H9 (cell line): ENCODE data around the gene ROBO1. TPM values are rescaled to one million over a fixed set of nuclear protein-coding genes. Genes with fewer than 3 reads are reported as not detected.

ENCODE experiments used
- DNase-seq: peaks from one replicate; pipeline ENCODE4 v3.0.0-alpha.2; 2017
- H2AFZ ChIP-seq: one replicate; pipeline ENCODE4 v1.6.1; 2013; ENCODE audit warnings: mild to moderate bottlenecking, low read length, control low read depth, moderate library complexity
- H2AK5ac ChIP-seq: 2 replicates; pipeline ENCODE4 v1.6.1; 2013; ENCODE audit warnings: low read length, control low read depth, mixed read lengths; ENCODE audit not compliant: insufficient read length
- H2BK120ac ChIP-seq: one replicate; pipeline ENCODE4 v1.6.1; 2013; ENCODE audit warnings: low read depth, mild to moderate bottlenecking, low read length, control low read depth, inconsistent platforms; ENCODE audit not compliant: poor library complexity, severe bottlenecking
- H2BK12ac ChIP-seq: 2 replicates; pipeline ENCODE4 v1.6.1; 2013; ENCODE audit warnings: low read length, control low read depth, mixed read lengths, low read depth; ENCODE audit not compliant: insufficient read length
- H2BK15ac ChIP-seq: 2 replicates; pipeline ENCODE4 v1.6.1; 2013; ENCODE audit warnings: low read depth, low read length, control low read depth
- H2BK20ac ChIP-seq: one replicate; pipeline ENCODE4 v1.6.1; 2013; ENCODE audit warnings: low read depth, mild to moderate bottlenecking, low read length, control low read depth, inconsistent platforms; ENCODE audit not compliant: poor library complexity, severe bottlenecking
- H2BK5ac ChIP-seq: 2 replicates; pipeline ENCODE4 v1.6.1; 2013; ENCODE audit warnings: low read length, control low read depth, mixed read lengths; ENCODE audit not compliant: insufficient read length
- H3K14ac ChIP-seq: 2 replicates; pipeline ENCODE4 v1.6.1; 2013; ENCODE audit warnings: low read length, control low read depth; ENCODE audit not compliant: insufficient read depth
- H3K18ac ChIP-seq: 2 replicates; pipeline ENCODE4 v1.6.1; 2013; ENCODE audit warnings: low read depth, mild to moderate bottlenecking, mixed read lengths, low read length, control low read depth; ENCODE audit not compliant: insufficient read length
- H3K23ac ChIP-seq: 2 replicates; pipeline ENCODE4 v1.6.1; 2013; ENCODE audit warnings: low read length, control low read depth, mixed read lengths, low read depth; ENCODE audit not compliant: insufficient read length
- H3K23me2 ChIP-seq: 2 replicates; pipeline ENCODE4 v1.6.1; 2013; ENCODE audit warnings: low read depth, mild to moderate bottlenecking, mixed read lengths, low read length, control low read depth; ENCODE audit not compliant: insufficient read length, poor library complexity, severe bottlenecking
- H3K27ac ChIP-seq: 2 replicates; pipeline ENCODE4 v1.5.1; 2013; ENCODE audit warnings: low read length, control low read depth, mixed read lengths, low read depth; ENCODE audit not compliant: insufficient read length
- H3K27me3 ChIP-seq: 2 replicates; pipeline ENCODE4 v1.6.1; 2013; ENCODE audit warnings: low read length, control low read depth, inconsistent platforms; ENCODE audit not compliant: insufficient read depth
- H3K4ac ChIP-seq: 2 replicates; pipeline ENCODE4 v1.6.1; 2013; ENCODE audit warnings: low read depth, mild to moderate bottlenecking, control low read depth, inconsistent platforms, low read length, moderate library complexity
- H3K4me1 ChIP-seq: 2 replicates; pipeline ENCODE4 v1.6.1; 2013; ENCODE audit warnings: low read length, control low read depth, inconsistent platforms; ENCODE audit not compliant: insufficient read depth
- H3K4me2 ChIP-seq: 2 replicates; pipeline ENCODE4 v1.6.1; 2013; ENCODE audit warnings: low read length, control low read depth, mixed read lengths; ENCODE audit not compliant: insufficient read length, insufficient read depth
- H3K56ac ChIP-seq: 2 replicates; pipeline ENCODE4 v1.6.1; 2013; ENCODE audit warnings: low read depth, mild to moderate bottlenecking, mixed read lengths, low read length, control low read depth; ENCODE audit not compliant: insufficient read length
- H3K79me1 ChIP-seq: 2 replicates; pipeline ENCODE4 v1.6.1; 2013; ENCODE audit warnings: low read depth, mild to moderate bottlenecking, moderate library complexity, low read length, control low read depth, inconsistent platforms; ENCODE audit not compliant: insufficient read depth, poor library complexity, severe bottlenecking
- H3K79me2 ChIP-seq: 2 replicates; pipeline ENCODE4 v1.6.1; 2013; ENCODE audit warnings: low read length, control low read depth, inconsistent platforms; ENCODE audit not compliant: insufficient read depth
- H3K9ac ChIP-seq: 2 replicates; pipeline ENCODE4 v1.6.1; 2013; ENCODE audit warnings: low read length, control low read depth, mixed read lengths; ENCODE audit not compliant: insufficient read length; ENCODE audit errors: extremely low read depth
- H3K9me3 ChIP-seq: one replicate; pipeline ENCODE4 v1.6.1; 2013; ENCODE audit warnings: low read depth, low read length, inconsistent platforms; ENCODE audit not compliant: control insufficient read depth
- H3T11ph ChIP-seq: one replicate; pipeline ENCODE4 v1.6.1; 2013; ENCODE audit warnings: mild to moderate bottlenecking, low read length, control low read depth, inconsistent platforms
- H4K20me1 ChIP-seq: one replicate; pipeline ENCODE4 v1.6.1; 2013; ENCODE audit not compliant: control insufficient read depth, insufficient read length, insufficient read depth
- H4K5ac ChIP-seq: 2 replicates; pipeline ENCODE4 v1.6.1; 2013; ENCODE audit warnings: low read depth, mild to moderate bottlenecking, mixed read lengths, low read length, control low read depth; ENCODE audit not compliant: insufficient read length
- H4K8ac ChIP-seq: replicated peaks from 2 replicates; pipeline ENCODE4 v1.6.1; 2013; ENCODE audit warnings: low read length, control low read depth, mixed read lengths, low read depth; ENCODE audit not compliant: insufficient read length
- H4K91ac ChIP-seq: 2 replicates; pipeline ENCODE4 v1.6.1; 2013; ENCODE audit warnings: low read depth, mild to moderate bottlenecking, moderate library complexity, mixed read lengths, low read length, control low read depth; ENCODE audit not compliant: insufficient read length
- H3K27ac Mint-ChIP-seq, 3 experiments: 2 replicates in 2 of 3; 3 replicates in 1 of 3; pipeline ENCODE4 v1.8.0; 2020 to 2021; ENCODE audit warnings: mixed read lengths in 3 of 3, mild to moderate bottlenecking in 1 of 3, moderate library complexity in 1 of 3
- H3K27me3 Mint-ChIP-seq: 2 replicates; pipeline ENCODE4 v1.8.0; 2021; ENCODE audit warnings: low read depth, mild to moderate bottlenecking, moderate library complexity, mixed read lengths
- H3K36me3 Mint-ChIP-seq, 3 experiments: 2 replicates in 2 of 3; 3 replicates in 1 of 3; pipeline ENCODE4 v1.8.0; 2020 to 2021; ENCODE audit warnings: low read depth in 3 of 3, mixed read lengths in 3 of 3; ENCODE audit not compliant: insufficient read depth in 1 of 3
- H3K4me1 Mint-ChIP-seq, 2 experiments: 2 replicates each; pipeline ENCODE4 v1.8.0; 2020; ENCODE audit warnings: mixed read lengths in 2 of 2
- H3K4me3 Mint-ChIP-seq, 2 experiments: 2 replicates in 1 of 2; 3 replicates in 1 of 2; pipeline ENCODE4 v1.8.0; 2020 to 2021; ENCODE audit warnings: mild to moderate bottlenecking in 2 of 2, mixed read lengths in 2 of 2, moderate library complexity in 1 of 2
- H3K9me3 Mint-ChIP-seq, 2 experiments: 2 replicates in 1 of 2; 3 replicates in 1 of 2; pipeline ENCODE4 v1.8.0; 2020; ENCODE audit warnings: mild to moderate bottlenecking in 2 of 2, mixed read lengths in 2 of 2, moderate library complexity in 1 of 2
- WGBS: extraction: QIAGEN DNeasy Blood & Tissue Kit; methylation state at CpG from one replicate; pipeline ENCODE4 v1.1.7; 2013; ENCODE audit warnings: missing lambda C conversion rate, low lambda C conversion rate, mixed read lengths; ENCODE audit not compliant: insufficient read length; ENCODE audit errors: extremely low coverage; 5-methylcytosine and 5-hydroxymethylcytosine counted together
- total RNA-seq: library from RNA; stranded (reverse); gene quantifications from 2 replicates; pipeline ENCODE4 v1.2.1, GENCODE V29; 2021
- TF ChIP-seq, protein P1 (sequence below): fragments of 200-600 bp; sonication (generic); conservative IDR thresholded peaks from 3 replicates; pipeline ENCODE4 v1.8.0; 2021; ENCODE audit warnings: antibody characterized with exemption, mild to moderate bottlenecking

The ROBO1 gene
- total RNA-seq, 1 experiment from 2014 or later, result 62.7 TPM

DNA sequence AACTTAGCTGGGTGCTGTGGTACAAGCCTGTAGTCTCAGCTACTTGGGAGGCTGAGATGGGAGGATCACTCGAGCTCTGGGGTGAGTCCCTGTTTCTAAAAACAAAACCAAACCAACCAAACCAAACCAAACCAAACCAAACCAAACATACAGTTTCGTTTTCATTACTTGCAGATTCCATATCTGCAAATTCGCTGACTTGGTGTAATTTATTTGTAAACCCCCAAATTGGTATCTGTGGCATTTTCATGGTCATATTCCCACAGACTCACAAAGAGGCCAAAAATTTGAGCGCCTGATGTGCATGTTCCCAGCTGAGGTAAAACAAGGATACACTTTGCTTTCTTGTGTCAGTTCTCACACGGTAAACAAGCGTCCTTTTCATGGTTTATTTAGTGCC, 1138.3 kb downstream of the ROBO1 start:
- no peak overlapping the region for H2BK5ac ChIP-seq
- H4K91ac ChIP-seq, result no peak overlapping the region
- H3K27ac ChIP-seq, result no peak overlapping the region
- no CpG with 5 or more reads among the region's 6 CpGs for WGBS
- H3K4me1 Mint-ChIP-seq, result no peaks in the 10 kb centered on the region; a peak in 2 of 4 replicates
- H3K27me3 Mint-ChIP-seq, result no peaks in the 10 kb centered on the region
- no peak overlapping the region for H2AK5ac ChIP-seq
- no peaks in the 10 kb centered on the region for H3K27me3 ChIP-seq
- no peak overlapping the region for H3K23ac ChIP-seq
- H3K4me3 Mint-ChIP-seq, result no peak overlapping the region
- H2BK15ac ChIP-seq, result no peak overlapping the region
- no peaks in the 10 kb centered on the region for H3K9me3 Mint-ChIP-seq
- H3K9me3 ChIP-seq, result no peaks in the 10 kb centered on the region
- no peaks in the 10 kb centered on the region for H4K20me1 ChIP-seq
- H3K18ac ChIP-seq, result no peak overlapping the region
- no peaks in the 10 kb centered on the region for H3K4me1 ChIP-seq
- H3K36me3 Mint-ChIP-seq, result peaks cover 7 to 26% (median 25%) of the 10 kb centered on the region in 3 experiments
- no peaks in the 10 kb centered on the region for H3K79me1 ChIP-seq
- H3K4ac ChIP-seq, result no peak overlapping the region
- H3K56ac ChIP-seq, result no peak overlapping the region
- H2AFZ ChIP-seq, result no peak overlapping the region
- TF ChIP-seq, protein P1, sequence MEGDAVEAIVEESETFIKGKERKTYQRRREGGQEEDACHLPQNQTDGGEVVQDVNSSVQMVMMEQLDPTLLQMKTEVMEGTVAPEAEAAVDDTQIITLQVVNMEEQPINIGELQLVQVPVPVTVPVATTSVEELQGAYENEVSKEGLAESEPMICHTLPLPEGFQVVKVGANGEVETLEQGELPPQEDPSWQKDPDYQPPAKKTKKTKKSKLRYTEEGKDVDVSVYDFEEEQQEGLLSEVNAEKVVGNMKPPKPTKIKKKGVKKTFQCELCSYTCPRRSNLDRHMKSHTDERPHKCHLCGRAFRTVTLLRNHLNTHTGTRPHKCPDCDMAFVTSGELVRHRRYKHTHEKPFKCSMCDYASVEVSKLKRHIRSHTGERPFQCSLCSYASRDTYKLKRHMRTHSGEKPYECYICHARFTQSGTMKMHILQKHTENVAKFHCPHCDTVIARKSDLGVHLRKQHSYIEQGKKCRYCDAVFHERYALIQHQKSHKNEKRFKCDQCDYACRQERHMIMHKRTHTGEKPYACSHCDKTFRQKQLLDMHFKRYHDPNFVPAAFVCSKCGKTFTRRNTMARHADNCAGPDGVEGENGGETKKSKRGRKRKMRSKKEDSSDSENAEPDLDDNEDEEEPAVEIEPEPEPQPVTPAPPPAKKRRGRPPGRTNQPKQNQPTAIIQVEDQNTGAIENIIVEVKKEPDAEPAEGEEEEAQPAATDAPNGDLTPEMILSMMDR, result no peak
- H3K4me2 ChIP-seq, result no peak overlapping the region
- no peak overlapping the region for H4K5ac ChIP-seq
- H4K8ac ChIP-seq, result no peak overlapping the region
- DNase-seq, result no peak
- no peak overlapping the region for H3K27ac Mint-ChIP-seq
- no peak overlapping the region for H3T11ph ChIP-seq
- no peak overlapping the region for H3K9ac ChIP-seq
- no peak overlapping the region for H2BK20ac ChIP-seq
- no peaks in the 10 kb centered on the region for H3K23me2 ChIP-seq
- H2BK12ac ChIP-seq, result no peak overlapping the region
- H2BK120ac ChIP-seq, result no peak overlapping the region
- no peak overlapping the region for H3K14ac ChIP-seq
- no peaks in the 10 kb centered on the region for H3K79me2 ChIP-seq
